H1 (cell line): ENCODE results near the gene TAS2R46. TPM values are rescaled to one million over a fixed set of nuclear protein-coding genes. Genes with fewer than 3 reads are reported as not detected.
"Not testable (repeated sequence)": the region's sequence is repeated elsewhere in the genome, so short reads cannot be mapped to it uniquely, and the experiment has no call there.

Experiments used
- CTCF ChIA-PET: fragments of 300-600 bp; sonication (Branson Sonifier 250); formaldehyde crosslinking; loops from one replicate; lab custom pipeline; 2021; ENCODE audit not compliant: partially characterized antibody; lab: Charles Lee
- POLR2A ChIA-PET: fragments of 300-600 bp; sonication (Branson Sonifier 250); formaldehyde crosslinking; loops from one replicate; lab custom pipeline; 2021; ENCODE audit warnings: inconsistent platforms; ENCODE audit not compliant: partially characterized antibody; lab: Charles Lee
- DNase-seq, 2 experiments: peaks; one replicate each; pipeline versions ENCODE4 v3.0.0 to v3.0.0-alpha.2; 2010 to 2022; ENCODE audit warnings: low spot score in 2 of 2, low read depth in 1 of 2, mixed read lengths in 1 of 2
- FAIRE-seq: peaks from 2 replicates; lab custom pipeline; 2011; peaks lifted over from hg19 to GRCh38; lab: Jason Lieb, UNC
- H2AFZ ChIP-seq: 2 replicates; pipeline ENCODE4 v1.8.1; 2012; ENCODE audit warnings: low read length, inconsistent platforms
- H2AK5ac ChIP-seq: 2 replicates; pipeline ENCODE4 v1.6.1; 2013; ENCODE audit warnings: low read depth, low read length
- H2BK120ac ChIP-seq: replicated peaks from 2 replicates; pipeline ENCODE3; 2013; ENCODE audit warnings: low read depth, low read length, inconsistent platforms
- H2BK12ac ChIP-seq: 2 replicates; pipeline ENCODE4 v1.6.1; 2013; ENCODE audit warnings: low read depth, low read length
- H2BK15ac ChIP-seq: 2 replicates; pipeline ENCODE4 v1.6.1; 2013; ENCODE audit warnings: low read length
- H2BK20ac ChIP-seq: 2 replicates; pipeline ENCODE4 v1.6.1; 2013; ENCODE audit warnings: low read length
- H2BK5ac ChIP-seq: 2 replicates; pipeline ENCODE4 v1.6.1; 2013; ENCODE audit warnings: low read depth, low read length
- H3K14ac ChIP-seq: 2 replicates; pipeline ENCODE4 v1.6.1; 2013; ENCODE audit warnings: inconsistent platforms; ENCODE audit not compliant: insufficient read length
- H3K18ac ChIP-seq: 2 replicates; pipeline ENCODE4 v1.6.1; 2013; ENCODE audit warnings: low read length; ENCODE audit errors: extremely low read depth
- H3K23ac ChIP-seq: 2 replicates; pipeline ENCODE4 v1.6.1; 2013; ENCODE audit warnings: inconsistent platforms; ENCODE audit not compliant: insufficient read length
- H3K23me2 ChIP-seq: 2 replicates; pipeline ENCODE4 v1.6.1; 2013; ENCODE audit warnings: low read depth, low read length
- H3K27ac ChIP-seq: 2 replicates; pipeline ENCODE4 v1.6.1; 2011; ENCODE audit warnings: low read depth, low read length, inconsistent platforms
- H3K27me3 ChIP-seq, 4 experiments: replicated peaks in 1 of 4; 1 replicate in 1 of 4; 2 replicates in 3 of 4; pipeline versions ENCODE4 v1.6.1 to v1.8.1; 2011 to 2013; ENCODE audit warnings: low read length in 3 of 4, mild to moderate bottlenecking in 3 of 4, inconsistent platforms in 2 of 4, mixed read lengths in 2 of 4, moderate library complexity in 1 of 4; ENCODE audit not compliant: control insufficient read depth in 3 of 4, insufficient read depth in 3 of 4; ENCODE audit errors: extremely low read depth in 1 of 4
- H3K36me3 ChIP-seq, 4 experiments: 2 replicates each; pipeline versions ENCODE4 v1.6.1 to v1.8.1; 2011 to 2013; ENCODE audit warnings: mild to moderate bottlenecking in 4 of 4, low read length in 3 of 4, moderate library complexity in 2 of 4, control low read depth in 1 of 4, inconsistent platforms in 1 of 4; ENCODE audit not compliant: insufficient read depth in 4 of 4, control insufficient read depth in 2 of 4
- H3K4ac ChIP-seq: replicated peaks from 2 replicates; pipeline ENCODE3; 2013; ENCODE audit warnings: low read length, low read depth, mixed read lengths, inconsistent platforms; ENCODE audit not compliant: insufficient read length
- H3K4me1 ChIP-seq, 4 experiments: replicated peaks in 1 of 4; 1 replicate in 1 of 4; 2 replicates in 3 of 4; pipeline versions ENCODE4 v1.6.1 to v1.8.1; 2011 to 2013; ENCODE audit warnings: low read length in 3 of 4, inconsistent platforms in 2 of 4, mixed read lengths in 1 of 4; ENCODE audit not compliant: insufficient read depth in 4 of 4, control insufficient read depth in 3 of 4
- H3K4me2 ChIP-seq, 2 experiments: 2 replicates each; pipeline versions ENCODE4 v1.6.1 to v1.8.1; 2011 to 2013; ENCODE audit warnings: low read depth in 2 of 2, low read length in 2 of 2, control low read depth in 1 of 2, inconsistent platforms in 1 of 2, mild to moderate bottlenecking in 1 of 2; ENCODE audit not compliant: insufficient read depth in 1 of 2
- H3K4me3 ChIP-seq, 4 experiments: fragments of 200-600, 300-600 bp in 1 of 4; sonication (generic), shearing (Covaris generic), sonication (Bioruptor Twin) in 1 of 4; 2 replicates each; pipeline versions ENCODE4 v1.5.1 to v1.8.1; 2011 to 2016; ENCODE audit warnings: low read length in 4 of 4, low read depth in 3 of 4, control low read depth in 2 of 4, inconsistent platforms in 2 of 4, mild to moderate bottlenecking in 2 of 4, mixed read lengths in 1 of 4, moderate library complexity in 1 of 4; ENCODE audit not compliant: insufficient read depth in 2 of 4; ENCODE audit errors: extremely low read depth in 1 of 4
- H3K56ac ChIP-seq: replicated peaks from 2 replicates; pipeline ENCODE3; 2013; ENCODE audit warnings: low read depth, mild to moderate bottlenecking, mixed read lengths, low read length, inconsistent platforms; ENCODE audit not compliant: insufficient read length
- H3K79me1 ChIP-seq: 2 replicates; pipeline ENCODE4 v1.6.1; 2013; ENCODE audit warnings: low read depth, low read length, control low read depth
- H3K79me2 ChIP-seq, 2 experiments: 2 replicates each; pipeline versions ENCODE4 v1.6.1 to v1.8.1; 2012 to 2013; ENCODE audit warnings: low read length in 2 of 2, mild to moderate bottlenecking in 2 of 2, inconsistent platforms in 1 of 2; ENCODE audit not compliant: insufficient read depth in 2 of 2, control insufficient read depth in 1 of 2
- H3K9ac ChIP-seq, 4 experiments: replicated peaks in 1 of 4; 1 replicate in 1 of 4; 2 replicates in 3 of 4; pipeline versions ENCODE4 v1.6.1 to v1.8.1; 2011 to 2013; ENCODE audit warnings: low read depth in 3 of 4, low read length in 3 of 4, control low read depth in 2 of 4, mild to moderate bottlenecking in 2 of 4, moderate library complexity in 2 of 4, inconsistent platforms in 1 of 4; ENCODE audit errors: extremely low read depth in 1 of 4
- H3K9me3 ChIP-seq, 2 experiments: 2 replicates each; pipeline versions ENCODE4 v1.6.1 to v1.8.1; 2012 to 2013; ENCODE audit warnings: mild to moderate bottlenecking in 2 of 2, moderate library complexity in 2 of 2, control low read depth in 1 of 2, inconsistent platforms in 1 of 2, low read depth in 1 of 2, low read length in 1 of 2, mixed read lengths in 1 of 2; ENCODE audit not compliant: insufficient read depth in 2 of 2
- H4K20me1 ChIP-seq, 2 experiments: replicated peaks in 1 of 2; 2 replicates each; pipeline versions ENCODE3 to v1.8.1; 2011 to 2013; ENCODE audit warnings: inconsistent platforms in 2 of 2, low read length in 2 of 2, mild to moderate bottlenecking in 1 of 2; ENCODE audit not compliant: insufficient read depth in 2 of 2, control insufficient read depth in 1 of 2
- H4K5ac ChIP-seq: 2 replicates; pipeline ENCODE4 v1.6.1; 2013; ENCODE audit warnings: low read length, low read depth, mixed read lengths, inconsistent platforms; ENCODE audit not compliant: insufficient read length
- H4K8ac ChIP-seq: 2 replicates; pipeline ENCODE4 v1.8.0; 2013; ENCODE audit warnings: mild to moderate bottlenecking, moderate library complexity, low read length, inconsistent platforms; ENCODE audit not compliant: insufficient read depth; ENCODE audit errors: extremely low read depth
- H4K91ac ChIP-seq: replicated peaks from 2 replicates; pipeline ENCODE3; 2013; ENCODE audit warnings: low read length, mixed read lengths, inconsistent platforms; ENCODE audit not compliant: insufficient read length
- WGBS, 2 experiments: shearing (Covaris generic) in 1 of 2; methylation state at CpG; one replicate each; pipeline versions ENCODE4 v1.1.6 to v1.1.7; 2013 to 2015; ENCODE audit warnings: low lambda C conversion rate in 2 of 2, mixed read lengths in 2 of 2, inconsistent platforms in 1 of 2, low coverage in 1 of 2, missing lambda C conversion rate in 1 of 2; ENCODE audit not compliant: insufficient replicate concordance in 2 of 2, insufficient coverage in 1 of 2, insufficient read length in 1 of 2; ENCODE audit errors: extremely low coverage in 1 of 2, missing lambda C conversion rate in 1 of 2; 5-methylcytosine and 5-hydroxymethylcytosine counted together
- long read RNA-seq, 2 experiments: library from RNA in 1 of 2; library from capped mRNA in 1 of 2; stranded (forward); transcript quantifications; one replicate each; pipeline ENCODE4 v2.0.0, GENCODE V29; 2021; ENCODE audit warnings: inconsistent platforms in 1 of 2
- polyA minus RNA-seq, 3 experiments: library from RNA; depleted of rRNA, polyadenylated mRNA; stranded (reverse); fragments of >200 nt; gene quantifications; 1 replicate in 2 of 3; 2 replicates in 1 of 3; pipeline ENCODE4 v1.2.3, GENCODE V29; 2011
- polyA plus RNA-seq, 7 experiments: library from polyadenylated mRNA; depleted of rRNA in 3 of 7; stranded (reverse) in 5 of 7; unstranded in 2 of 7; fragments of >200 nt in 5 of 7; fragments of 200-250 nt in 2 of 7; gene quantifications; 1 replicate in 5 of 7; 2 replicates in 1 of 7; 4 replicates in 1 of 7; pipeline versions ENCODE4 v1.2.1 to v1.2.3, GENCODE V29; 2011 to 2013; ENCODE audit warnings: missing spikeins in 2 of 7, mixed read lengths in 2 of 7
- total RNA-seq: library from RNA; stranded (reverse); fragmentation: NEBNext Ultra II Directional; extraction: Animal tissue kit (Norgen Biotek cat#: 25700); gene quantifications from 2 replicates; pipeline ENCODE4 v1.2.1, GENCODE V29; 2021

The TAS2R46 gene, protein sequence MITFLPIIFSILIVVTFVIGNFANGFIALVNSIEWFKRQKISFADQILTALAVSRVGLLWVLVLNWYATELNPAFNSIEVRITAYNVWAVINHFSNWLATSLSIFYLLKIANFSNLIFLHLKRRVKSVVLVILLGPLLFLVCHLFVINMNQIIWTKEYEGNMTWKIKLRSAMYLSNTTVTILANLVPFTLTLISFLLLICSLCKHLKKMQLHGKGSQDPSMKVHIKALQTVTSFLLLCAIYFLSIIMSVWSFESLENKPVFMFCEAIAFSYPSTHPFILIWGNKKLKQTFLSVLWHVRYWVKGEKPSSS
- total RNA-seq (0.48 TPM in 1 of 2 replicates, not detected in the other), polyA plus RNA-seq (2011; rRNA removed) (0.14 TPM in 2 replicates), polyA minus RNA-seq (2011; rRNA and poly(A)+ RNA removed) (6.8 and 7.5 TPM in 2 replicates)
- not detected for polyA plus RNA-seq (2011; cell fraction: cytosol; rRNA removed)
- polyA plus RNA-seq (2011; cell fraction: nucleus; rRNA removed), result 1.0 TPM
- polyA plus RNA-seq (2012, experiment 1 of 2), result not detected in 4 replicates
- not detected for polyA plus RNA-seq (2012, experiment 2 of 2)
- not detected for polyA plus RNA-seq (2013, experiment 1 of 2)
- not detected for polyA plus RNA-seq (2013, experiment 2 of 2)
- not detected for polyA minus RNA-seq (2011; cell fraction: cytosol; rRNA and poly(A)+ RNA removed)
- polyA minus RNA-seq (2011; cell fraction: nucleus; rRNA and poly(A)+ RNA removed), result 38.1 TPM
- long read RNA-seq, experiment 1, result 0 reads
- long read RNA-seq, experiment 2, result 0 reads

DNA sequence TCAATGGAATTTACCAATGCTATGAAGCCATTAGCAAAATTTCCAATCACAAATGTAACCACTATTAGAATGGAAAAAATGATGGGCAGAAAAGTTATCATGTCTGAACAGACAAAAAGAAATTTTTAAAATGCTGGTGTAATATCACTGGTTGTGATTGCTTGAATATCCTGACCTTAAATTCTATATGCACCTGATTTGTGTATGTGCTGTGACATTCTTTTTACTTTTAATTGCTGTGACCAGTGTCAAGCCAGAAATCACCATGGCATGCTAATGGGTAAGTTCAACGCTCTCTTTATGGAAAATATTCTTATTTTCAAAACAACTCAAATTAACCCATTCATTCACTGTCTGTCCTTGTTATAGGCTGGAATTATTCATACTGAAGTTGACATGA is at the start of gene TAS2R46:
TSS of gene TAS2R46 (minus strand) at position 101 of the 400 bp plus-strand sequence. CDS start at position 101, 0 bp downstream.
- H2BK120ac ChIP-seq, H2AFZ ChIP-seq, POLR2A ChIA-PET, H2BK12ac ChIP-seq, H3K36me3 ChIP-seq, H3K79me1 ChIP-seq, H3K9ac ChIP-seq, H3K27me3 ChIP-seq, H4K8ac ChIP-seq, CTCF ChIA-PET, H3K14ac ChIP-seq, H3K56ac ChIP-seq, H2BK15ac ChIP-seq, H3K9me3 ChIP-seq, DNase-seq, H3K4me3 ChIP-seq, H3K4ac ChIP-seq, H2AK5ac ChIP-seq, H3K27ac ChIP-seq, H3K4me1 ChIP-seq, H3K4me2 ChIP-seq, H3K18ac ChIP-seq, H4K91ac ChIP-seq, H3K23me2 ChIP-seq, H2BK20ac ChIP-seq, H2BK5ac ChIP-seq, H4K5ac ChIP-seq, H3K23ac ChIP-seq, FAIRE-seq, H3K79me2 ChIP-seq, H4K20me1 ChIP-seq: not testable (repeated sequence)
- 86% methylated on average over 1 of the region's 1 CpG; no CpG with 5 or more reads in 1 of the 2 experiments for WGBS, 2 experiments
